ENCODE measurements around the gene RNU1-4.
A peak's percentile ranks its signal among the peaks of the same experiment; 100 is the strongest.
"Not testable (repeated sequence)": the region's sequence is repeated elsewhere in the genome, so short reads cannot be mapped to it uniquely, and the experiment has no call there.

- TF ChIP-seq, protein P1, sequence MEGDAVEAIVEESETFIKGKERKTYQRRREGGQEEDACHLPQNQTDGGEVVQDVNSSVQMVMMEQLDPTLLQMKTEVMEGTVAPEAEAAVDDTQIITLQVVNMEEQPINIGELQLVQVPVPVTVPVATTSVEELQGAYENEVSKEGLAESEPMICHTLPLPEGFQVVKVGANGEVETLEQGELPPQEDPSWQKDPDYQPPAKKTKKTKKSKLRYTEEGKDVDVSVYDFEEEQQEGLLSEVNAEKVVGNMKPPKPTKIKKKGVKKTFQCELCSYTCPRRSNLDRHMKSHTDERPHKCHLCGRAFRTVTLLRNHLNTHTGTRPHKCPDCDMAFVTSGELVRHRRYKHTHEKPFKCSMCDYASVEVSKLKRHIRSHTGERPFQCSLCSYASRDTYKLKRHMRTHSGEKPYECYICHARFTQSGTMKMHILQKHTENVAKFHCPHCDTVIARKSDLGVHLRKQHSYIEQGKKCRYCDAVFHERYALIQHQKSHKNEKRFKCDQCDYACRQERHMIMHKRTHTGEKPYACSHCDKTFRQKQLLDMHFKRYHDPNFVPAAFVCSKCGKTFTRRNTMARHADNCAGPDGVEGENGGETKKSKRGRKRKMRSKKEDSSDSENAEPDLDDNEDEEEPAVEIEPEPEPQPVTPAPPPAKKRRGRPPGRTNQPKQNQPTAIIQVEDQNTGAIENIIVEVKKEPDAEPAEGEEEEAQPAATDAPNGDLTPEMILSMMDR (IDR thresholded peaks at IDR 0.05 in 8 of 11, conservative IDR thresholded peaks at IDR 0.05 in 3 of 11), result peak in 8 of 11 experiments; percentile 11 to 84 (median 29)
- TF ChIP-seq POLR2AphosphoS5, POLR2A (IDR thresholded peaks at IDR 0.05): not testable (repeated sequence)
Measured at GRCh38 chr1:16709659-16710087, 30.6 kb upstream of the RNU1-4 start.

All from spleen (tissue), 7 donors.